HL-60 (cell line): ENCODE results near the gene ANKRD33.
"Not testable (repeated sequence)": the region's sequence is repeated elsewhere in the genome, so short reads cannot be mapped to it uniquely, and the experiment has no call there.

ENCODE experiments used
- DNase-seq, 2 experiments: peaks; one replicate each; pipeline ENCODE4 v3.0.0-alpha.2; 2010 to 2020; ENCODE audit warnings: low read depth in 1 of 2, low spot score in 1 of 2
- H3K27ac ChIP-seq: fragments of 250-450 bp; sonication (Bioruptor Pico); replicated peaks from 2 replicates; pipeline ENCODE4 v1.5.1; 2020; ENCODE audit warnings: mild to moderate bottlenecking, moderate library complexity
- H3K27me3 ChIP-seq: fragments of 250-450 bp; sonication (Bioruptor Pico); 2 replicates; pipeline ENCODE4 v1.5.1; 2021; ENCODE audit warnings: mild to moderate bottlenecking, moderate library complexity; ENCODE audit not compliant: insufficient read depth, poor library complexity, severe bottlenecking
- H3K4me3 ChIP-seq: replicated peaks from 2 replicates; pipeline ENCODE4 v1.5.1; 2011; ENCODE audit warnings: mild to moderate bottlenecking, control low read depth, low read length; ENCODE audit not compliant: insufficient read depth
- GABPA ChIP-seq: IDR thresholded peaks from 2 replicates; pipeline ENCODE4 v1.6.1; 2012; ENCODE audit warnings: low read depth
- POLR2AphosphoS5 ChIP-seq: IDR thresholded peaks from 2 replicates; pipeline ENCODE4 v1.6.1; 2012; ENCODE audit warnings: low read depth
- SPI1 ChIP-seq: IDR thresholded peaks from 2 replicates; pipeline ENCODE4 v1.6.1; 2012; ENCODE audit warnings: low read depth, mild to moderate bottlenecking, borderline replicate concordance
- TF ChIP-seq, protein P1 (sequence below): IDR thresholded peaks from 2 replicates; pipeline ENCODE4 v1.6.1; 2012; ENCODE audit warnings: low read depth; ENCODE audit not compliant: insufficient replicate concordance
- TF ChIP-seq, protein P2 (sequence below): IDR thresholded peaks from one replicate; pipeline ENCODE4 v1.5.1; 2011; ENCODE audit warnings: low read length, control low read depth, inconsistent platforms; ENCODE audit not compliant: insufficient read depth

Gene ANKRD33

DNA sequence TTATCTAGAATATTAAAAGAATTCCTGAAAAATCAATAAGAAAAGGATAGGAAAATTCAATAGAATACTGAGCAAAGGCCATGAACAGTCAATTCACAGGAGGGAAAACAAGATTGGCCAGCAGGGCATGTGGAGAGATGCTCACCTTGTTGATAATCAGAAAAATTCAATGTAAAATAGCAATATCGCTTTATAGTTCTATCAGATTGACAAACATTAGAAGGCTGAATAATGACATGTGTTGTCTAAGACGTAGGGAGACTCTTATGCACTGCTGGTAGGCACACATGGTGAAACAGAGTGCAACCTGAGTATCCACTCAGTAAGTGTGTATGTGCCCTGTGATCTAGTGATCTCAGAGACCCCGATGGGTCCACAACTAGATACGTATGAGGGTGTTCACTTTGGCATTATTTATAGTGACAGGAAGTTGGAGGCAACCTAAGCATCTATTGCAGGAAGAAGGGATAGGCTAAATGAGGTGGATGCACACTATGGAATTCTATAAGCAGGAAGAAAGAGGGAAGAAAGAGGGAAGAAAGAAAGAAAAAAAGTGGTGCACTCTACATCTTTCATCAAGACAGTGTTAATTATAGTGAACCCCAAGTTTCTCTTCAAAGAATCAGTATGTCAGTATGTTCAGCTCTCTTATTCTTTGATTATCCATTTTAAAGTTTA is 3.8 kb upstream of the ANKRD33 start:
- Histone ChIP-seq H3K4me3 (no peak overlapping the region), H3K27me3 (no peaks in the 10 kb centered on the region), H3K27ac (no peak overlapping the region)
- no peak for TF ChIP-seq GABPA
- no peak for TF ChIP-seq SPI1
- TF ChIP-seq, protein P1, sequence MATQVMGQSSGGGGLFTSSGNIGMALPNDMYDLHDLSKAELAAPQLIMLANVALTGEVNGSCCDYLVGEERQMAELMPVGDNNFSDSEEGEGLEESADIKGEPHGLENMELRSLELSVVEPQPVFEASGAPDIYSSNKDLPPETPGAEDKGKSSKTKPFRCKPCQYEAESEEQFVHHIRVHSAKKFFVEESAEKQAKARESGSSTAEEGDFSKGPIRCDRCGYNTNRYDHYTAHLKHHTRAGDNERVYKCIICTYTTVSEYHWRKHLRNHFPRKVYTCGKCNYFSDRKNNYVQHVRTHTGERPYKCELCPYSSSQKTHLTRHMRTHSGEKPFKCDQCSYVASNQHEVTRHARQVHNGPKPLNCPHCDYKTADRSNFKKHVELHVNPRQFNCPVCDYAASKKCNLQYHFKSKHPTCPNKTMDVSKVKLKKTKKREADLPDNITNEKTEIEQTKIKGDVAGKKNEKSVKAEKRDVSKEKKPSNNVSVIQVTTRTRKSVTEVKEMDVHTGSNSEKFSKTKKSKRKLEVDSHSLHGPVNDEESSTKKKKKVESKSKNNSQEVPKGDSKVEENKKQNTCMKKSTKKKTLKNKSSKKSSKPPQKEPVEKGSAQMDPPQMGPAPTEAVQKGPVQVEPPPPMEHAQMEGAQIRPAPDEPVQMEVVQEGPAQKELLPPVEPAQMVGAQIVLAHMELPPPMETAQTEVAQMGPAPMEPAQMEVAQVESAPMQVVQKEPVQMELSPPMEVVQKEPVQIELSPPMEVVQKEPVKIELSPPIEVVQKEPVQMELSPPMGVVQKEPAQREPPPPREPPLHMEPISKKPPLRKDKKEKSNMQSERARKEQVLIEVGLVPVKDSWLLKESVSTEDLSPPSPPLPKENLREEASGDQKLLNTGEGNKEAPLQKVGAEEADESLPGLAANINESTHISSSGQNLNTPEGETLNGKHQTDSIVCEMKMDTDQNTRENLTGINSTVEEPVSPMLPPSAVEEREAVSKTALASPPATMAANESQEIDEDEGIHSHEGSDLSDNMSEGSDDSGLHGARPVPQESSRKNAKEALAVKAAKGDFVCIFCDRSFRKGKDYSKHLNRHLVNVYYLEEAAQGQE = no peak
- no peak for TF ChIP-seq POLR2AphosphoS5
- TF ChIP-seq, protein P2, sequence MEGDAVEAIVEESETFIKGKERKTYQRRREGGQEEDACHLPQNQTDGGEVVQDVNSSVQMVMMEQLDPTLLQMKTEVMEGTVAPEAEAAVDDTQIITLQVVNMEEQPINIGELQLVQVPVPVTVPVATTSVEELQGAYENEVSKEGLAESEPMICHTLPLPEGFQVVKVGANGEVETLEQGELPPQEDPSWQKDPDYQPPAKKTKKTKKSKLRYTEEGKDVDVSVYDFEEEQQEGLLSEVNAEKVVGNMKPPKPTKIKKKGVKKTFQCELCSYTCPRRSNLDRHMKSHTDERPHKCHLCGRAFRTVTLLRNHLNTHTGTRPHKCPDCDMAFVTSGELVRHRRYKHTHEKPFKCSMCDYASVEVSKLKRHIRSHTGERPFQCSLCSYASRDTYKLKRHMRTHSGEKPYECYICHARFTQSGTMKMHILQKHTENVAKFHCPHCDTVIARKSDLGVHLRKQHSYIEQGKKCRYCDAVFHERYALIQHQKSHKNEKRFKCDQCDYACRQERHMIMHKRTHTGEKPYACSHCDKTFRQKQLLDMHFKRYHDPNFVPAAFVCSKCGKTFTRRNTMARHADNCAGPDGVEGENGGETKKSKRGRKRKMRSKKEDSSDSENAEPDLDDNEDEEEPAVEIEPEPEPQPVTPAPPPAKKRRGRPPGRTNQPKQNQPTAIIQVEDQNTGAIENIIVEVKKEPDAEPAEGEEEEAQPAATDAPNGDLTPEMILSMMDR = no peak
- DNase-seq = no peak

DNA sequence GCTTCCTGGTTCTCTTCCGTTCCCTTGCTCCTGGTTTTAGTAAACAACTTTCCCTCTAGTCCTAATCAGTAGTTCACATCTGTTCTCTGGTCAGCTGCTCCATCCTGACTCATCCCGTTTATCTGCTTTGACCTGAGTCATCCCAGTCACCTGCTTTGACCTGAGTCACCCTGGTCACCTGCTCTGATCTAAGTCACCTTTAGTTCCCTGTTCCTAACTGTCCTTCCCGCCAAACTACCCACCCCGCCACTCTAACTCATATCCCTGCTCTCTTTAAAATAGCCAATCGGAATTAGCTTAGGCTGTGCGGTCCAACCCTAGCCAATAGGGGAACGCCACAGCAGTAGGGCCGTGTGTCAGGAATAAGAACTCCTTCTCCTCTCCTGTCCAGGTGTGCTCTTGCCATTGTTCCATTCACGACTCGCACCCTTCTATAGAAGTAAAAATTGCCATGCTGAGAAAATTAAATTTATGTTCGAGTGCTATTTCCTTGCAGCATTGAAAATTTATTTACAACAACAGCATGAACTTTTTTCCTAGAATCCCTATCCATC is 3.1 kb upstream of the ANKRD33 start:
- H3K27me3 ChIP-seq = no peaks in the 10 kb centered on the region
- H3K27ac ChIP-seq = no peak overlapping the region
- no peak for DNase-seq
- no peak for TF ChIP-seq SPI1
- TF ChIP-seq, protein P2 = no peak
- no peak for TF ChIP-seq GABPA
- no peak for TF ChIP-seq POLR2AphosphoS5
- TF ChIP-seq, protein P1 = no peak
- no peak overlapping the region for H3K4me3 ChIP-seq

DNA sequence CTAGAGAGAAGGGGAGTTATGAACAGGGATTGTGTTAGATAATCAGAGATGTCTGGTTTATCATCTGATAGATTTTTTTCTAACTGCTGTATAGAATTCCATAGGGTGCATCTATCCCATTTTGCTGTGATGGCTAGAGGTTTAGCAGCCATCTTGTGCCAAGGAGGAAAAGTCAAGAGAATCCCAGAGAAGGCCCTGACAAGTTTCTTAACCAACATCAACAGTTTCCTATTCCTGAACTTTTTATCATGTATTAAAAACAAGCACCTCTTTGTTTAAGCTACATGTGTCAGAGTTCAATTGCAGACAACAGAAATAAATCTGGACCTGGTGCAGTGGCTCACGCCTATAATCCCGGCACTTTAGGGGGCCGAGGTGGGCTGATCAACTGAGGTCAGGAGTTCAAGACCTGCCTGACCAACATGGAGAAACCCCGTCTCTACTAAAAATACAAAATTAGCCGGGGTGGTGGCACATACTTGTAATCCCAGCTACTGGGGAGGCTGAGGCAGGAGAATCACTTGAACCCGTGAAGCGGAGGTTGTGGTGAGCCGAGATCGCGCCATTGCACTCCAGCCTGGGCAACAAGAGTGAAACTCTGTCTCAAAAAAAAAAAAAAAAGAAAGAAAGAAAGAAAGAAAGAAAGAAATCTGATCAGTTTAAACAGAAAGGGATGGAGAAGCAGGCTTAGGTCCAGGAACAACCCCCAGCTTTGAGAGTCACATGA is 2.4 kb upstream of the ANKRD33 start:
- not testable (repeated sequence) for H3K4me3 ChIP-seq, DNase-seq, H3K27me3 ChIP-seq
- peak overlapping the region; percentile 70 for H3K27ac ChIP-seq

DNA sequence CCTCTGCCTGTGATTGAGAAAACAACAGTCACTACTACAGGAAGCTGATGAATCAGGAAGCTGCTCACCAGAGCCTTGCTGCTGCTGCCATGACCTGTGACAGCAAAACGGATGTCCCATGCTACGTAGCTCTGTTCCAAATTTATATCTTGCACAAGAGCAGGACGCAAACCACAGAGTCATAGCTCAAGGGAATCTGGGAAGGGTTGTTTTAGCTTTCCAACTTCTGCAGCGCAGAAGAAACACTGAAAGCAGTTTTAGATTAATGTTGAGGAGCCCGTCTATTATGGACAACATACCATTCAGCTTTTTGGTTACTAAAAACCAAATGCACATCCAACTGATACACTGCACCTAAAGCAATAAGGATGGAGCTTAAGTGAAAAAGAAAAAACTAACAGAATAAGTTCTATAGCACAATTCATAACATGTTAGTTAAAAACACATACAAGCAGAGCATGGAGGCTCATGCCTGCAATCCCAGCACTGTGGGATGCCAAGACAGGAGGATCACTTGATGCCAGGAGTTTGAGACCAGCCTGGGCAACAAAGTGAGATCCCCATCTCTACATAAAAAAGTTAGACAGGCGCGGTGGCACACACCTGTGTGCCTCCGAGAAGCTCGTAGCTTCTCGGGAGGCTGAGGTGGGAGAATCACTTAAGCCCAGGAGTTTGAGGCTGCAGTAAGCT is 1.7 kb upstream of the ANKRD33 start:
- no peaks in the 10 kb centered on the region for H3K27me3 ChIP-seq
- DNase-seq = peak; percentile 89 to 94
- TF ChIP-seq POLR2AphosphoS5 (peak; percentile 84), GABPA (no peak)
- TF ChIP-seq, protein P2 = no peak
- H3K27ac ChIP-seq = peak overlapping the region; percentile 70
- no peak overlapping the region for H3K4me3 ChIP-seq
